SJSA1 (cell line): ENCODE measurements around the gene HSD3B7. TPM values are rescaled to one million over a fixed set of nuclear protein-coding genes. Genes with fewer than 3 reads are reported as not detected.

ENCODE experiments used
- DNase-seq, 2 experiments: peaks; one replicate each; pipeline ENCODE4 v3.0.0-alpha.2; 2015 to 2020; ENCODE audit warnings: low spot score in 2 of 2, low read depth in 1 of 2
- H3K27ac ChIP-seq: fragments of 250-450 bp; sonication (Bioruptor Pico); 2 replicates; pipeline ENCODE4 v1.5.1; 2020; ENCODE audit warnings: mild to moderate bottlenecking, moderate library complexity
- H3K27me3 ChIP-seq: fragments of 250-450 bp; sonication (Bioruptor Pico); replicated peaks from 2 replicates; pipeline ENCODE4 v1.5.1; 2020; ENCODE audit warnings: mild to moderate bottlenecking, moderate library complexity
- H3K36me3 ChIP-seq: fragments of 250-450 bp; sonication (Bioruptor Pico); 2 replicates; pipeline ENCODE4 v1.5.1; 2020; ENCODE audit warnings: mild to moderate bottlenecking
- H3K4me1 ChIP-seq: fragments of 250-450 bp; sonication (Bioruptor Pico); replicated peaks from 2 replicates; pipeline ENCODE4 v1.6.1; 2021; ENCODE audit warnings: mild to moderate bottlenecking
- H3K4me3 ChIP-seq: fragments of 250-450 bp; sonication (Bioruptor Pico); 2 replicates; pipeline ENCODE4 v1.5.1; 2020; ENCODE audit warnings: mild to moderate bottlenecking
- H3K9me3 ChIP-seq: fragments of 250-450 bp; sonication (Bioruptor Pico); replicated peaks from 2 replicates; pipeline ENCODE4 v1.5.1; 2020; ENCODE audit warnings: mild to moderate bottlenecking
- total RNA-seq: library from RNA; depleted of rRNA; stranded (reverse); fragments of >200 nt; shearing (Covaris generic); gene quantifications from 2 replicates; pipeline ENCODE4 v1.2.3, GENCODE V29; 2014

The HSD3B7 gene
- total RNA-seq, 1 experiment from 2014 or later: 4.1 TPM

GRCh38 chr16:30965436-30965835 lies 19.6 kb upstream of the HSD3B7 start:
- Histone ChIP-seq H3K4me1 (no peaks in the 10 kb centered on the region), H3K27me3 (no peaks in the 10 kb centered on the region), H3K27ac (no peak overlapping the region), H3K36me3 (peaks cover 95% of the 10 kb centered on the region), H3K9me3 (no peaks in the 10 kb centered on the region), H3K4me3 (no peak overlapping the region)
- no peak for DNase-seq

GRCh38 chr16:30966033-30966619 lies 18.9 kb upstream of the HSD3B7 start:
- DNase-seq: no peak
- H3K36me3 ChIP-seq: peaks cover 95% of the 10 kb centered on the region
- no peaks in the 10 kb centered on the region for H3K4me1 ChIP-seq
- H3K4me3 ChIP-seq: no peak overlapping the region
- no peaks in the 10 kb centered on the region for H3K27me3 ChIP-seq
- H3K9me3 ChIP-seq: no peaks in the 10 kb centered on the region
- H3K27ac ChIP-seq: no peak overlapping the region

DNA sequence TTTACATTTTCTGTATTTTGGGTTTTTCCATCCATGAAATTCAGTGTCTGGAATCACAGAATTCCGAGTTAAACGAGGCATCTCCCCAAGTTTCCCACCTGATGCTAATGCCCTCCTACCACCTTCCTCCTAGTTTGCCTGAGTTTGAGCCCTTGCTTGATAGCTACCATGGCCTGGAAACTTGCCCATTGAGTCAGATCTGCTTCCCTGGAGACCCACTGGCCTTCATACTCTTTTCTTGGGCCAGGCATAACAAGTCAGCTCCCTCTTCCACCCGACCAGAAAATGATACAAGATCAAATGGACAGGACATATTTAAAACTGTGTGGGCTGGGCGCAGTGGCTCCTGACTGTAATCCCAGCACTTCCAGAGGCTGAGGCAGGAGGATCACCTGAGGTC lies 17.2 kb upstream of the HSD3B7 start:
- H3K27ac ChIP-seq: no peak overlapping the region
- H3K9me3 ChIP-seq: no peaks in the 10 kb centered on the region
- no peaks in the 10 kb centered on the region for H3K4me1 ChIP-seq
- H3K4me3 ChIP-seq: no peak overlapping the region
- no peaks in the 10 kb centered on the region for H3K27me3 ChIP-seq
- peaks cover 95% of the 10 kb centered on the region for H3K36me3 ChIP-seq
- DNase-seq: no peak

GRCh38 chr16:30969246-30969842 lies 15.7 kb upstream of the HSD3B7 start:
- no peak for DNase-seq
- Histone ChIP-seq H3K4me1 (no peaks in the 10 kb centered on the region), H3K4me3 (no peak overlapping the region), H3K9me3 (no peaks in the 10 kb centered on the region), H3K36me3 (peaks cover 95% of the 10 kb centered on the region), H3K27me3 (no peaks in the 10 kb centered on the region), H3K27ac (no peak overlapping the region)

DNA sequence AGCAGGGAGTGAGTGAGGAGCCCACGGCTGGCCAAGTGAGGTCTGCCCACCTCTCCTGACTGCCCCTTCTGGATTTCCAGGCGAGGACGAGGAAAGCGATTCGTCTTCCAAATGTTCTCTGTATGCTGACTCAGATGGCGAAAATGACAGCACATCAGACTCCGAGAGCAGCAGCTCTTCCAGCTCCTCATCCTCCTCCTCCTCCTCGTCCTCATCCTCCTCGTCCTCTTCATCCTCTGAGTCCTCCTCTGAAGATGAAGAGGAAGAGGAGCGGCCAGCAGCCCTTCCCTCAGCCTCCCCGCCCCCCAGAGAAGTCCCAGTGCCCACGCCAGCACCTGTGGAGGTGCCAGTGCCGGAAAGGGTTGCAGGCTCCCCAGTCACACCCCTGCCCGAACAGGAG lies 13.7 kb upstream of the HSD3B7 start:
- Histone ChIP-seq H3K27ac (no peak overlapping the region), H3K4me3 (no peak overlapping the region), H3K9me3 (no peaks in the 10 kb centered on the region), H3K27me3 (no peaks in the 10 kb centered on the region), H3K36me3 (peaks cover 94% of the 10 kb centered on the region), H3K4me1 (no peaks in the 10 kb centered on the region)
- no peak for DNase-seq

DNA sequence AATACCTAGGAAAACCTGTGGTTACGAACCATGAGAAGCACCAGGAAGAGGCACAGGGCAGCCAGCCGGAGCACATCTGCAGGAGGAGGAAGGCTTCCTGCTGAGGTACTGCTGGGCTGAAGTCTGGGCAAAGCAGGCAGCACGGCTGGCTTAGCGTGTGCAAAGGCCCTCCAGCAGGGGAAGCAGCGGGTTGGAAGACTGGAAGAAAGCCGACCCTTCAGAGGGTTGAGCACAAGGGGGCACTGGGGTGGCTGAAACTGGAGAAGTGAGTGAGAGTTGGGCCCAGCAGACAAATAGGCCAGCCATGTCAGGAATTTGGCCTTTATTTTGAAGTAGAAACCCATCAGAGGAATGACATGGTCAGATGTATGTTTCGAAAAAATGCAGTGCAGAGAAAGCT lies 12.1 kb upstream of the HSD3B7 start:
- Histone ChIP-seq H3K4me3 (no peak overlapping the region), H3K27me3 (no peaks in the 10 kb centered on the region), H3K9me3 (no peaks in the 10 kb centered on the region), H3K36me3 (peaks cover 94% of the 10 kb centered on the region), H3K4me1 (no peaks in the 10 kb centered on the region), H3K27ac (no peak overlapping the region)
- DNase-seq: no peak

- no peak for DNase-seq
- Histone ChIP-seq H3K27ac (no peak overlapping the region), H3K4me1 (no peaks in the 10 kb centered on the region), H3K36me3 (peaks cover 92% of the 10 kb centered on the region), H3K4me3 (no peak overlapping the region), H3K9me3 (no peaks in the 10 kb centered on the region), H3K27me3 (no peaks in the 10 kb centered on the region)
Measured at GRCh38 chr16:30974348-30974747, 10.7 kb upstream of the HSD3B7 start.

DNA sequence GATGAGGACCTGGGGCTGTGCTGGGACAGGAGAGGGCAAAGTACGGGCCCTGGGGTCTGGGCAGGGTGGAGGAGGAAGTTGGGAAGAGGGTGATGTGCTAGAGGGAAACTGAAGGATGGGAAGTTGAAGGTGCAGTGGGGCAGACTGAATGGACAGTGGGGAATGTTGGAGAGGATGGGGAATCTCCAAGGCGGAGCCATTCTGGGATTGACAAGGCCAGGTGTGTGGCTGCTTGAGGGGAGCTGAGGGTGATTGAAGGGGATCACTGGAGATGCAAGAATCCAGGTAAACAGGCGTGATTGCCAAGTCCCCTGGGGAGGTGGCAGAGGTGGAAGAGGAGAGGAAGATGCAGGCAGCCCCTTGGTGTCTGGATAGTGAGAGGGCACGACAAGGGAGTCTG lies 8.5 kb upstream of the HSD3B7 start:
- Histone ChIP-seq H3K27ac (no peak overlapping the region), H3K27me3 (no peaks in the 10 kb centered on the region), H3K9me3 (no peaks in the 10 kb centered on the region), H3K4me1 (no peaks in the 10 kb centered on the region), H3K4me3 (no peak overlapping the region), H3K36me3 (peaks cover 90% of the 10 kb centered on the region)
- no peak for DNase-seq

GRCh38 chr16:30977502-30977901 lies 7.5 kb upstream of the HSD3B7 start:
- DNase-seq: peak in 1 of 2 experiments; percentile 49
- H3K4me1 ChIP-seq: no peaks in the 10 kb centered on the region
- no peak overlapping the region for H3K27ac ChIP-seq
- H3K9me3 ChIP-seq: no peaks in the 10 kb centered on the region
- no peaks in the 10 kb centered on the region for H3K27me3 ChIP-seq
- no peak overlapping the region for H3K4me3 ChIP-seq
- H3K36me3 ChIP-seq: peaks cover 87% of the 10 kb centered on the region

DNA sequence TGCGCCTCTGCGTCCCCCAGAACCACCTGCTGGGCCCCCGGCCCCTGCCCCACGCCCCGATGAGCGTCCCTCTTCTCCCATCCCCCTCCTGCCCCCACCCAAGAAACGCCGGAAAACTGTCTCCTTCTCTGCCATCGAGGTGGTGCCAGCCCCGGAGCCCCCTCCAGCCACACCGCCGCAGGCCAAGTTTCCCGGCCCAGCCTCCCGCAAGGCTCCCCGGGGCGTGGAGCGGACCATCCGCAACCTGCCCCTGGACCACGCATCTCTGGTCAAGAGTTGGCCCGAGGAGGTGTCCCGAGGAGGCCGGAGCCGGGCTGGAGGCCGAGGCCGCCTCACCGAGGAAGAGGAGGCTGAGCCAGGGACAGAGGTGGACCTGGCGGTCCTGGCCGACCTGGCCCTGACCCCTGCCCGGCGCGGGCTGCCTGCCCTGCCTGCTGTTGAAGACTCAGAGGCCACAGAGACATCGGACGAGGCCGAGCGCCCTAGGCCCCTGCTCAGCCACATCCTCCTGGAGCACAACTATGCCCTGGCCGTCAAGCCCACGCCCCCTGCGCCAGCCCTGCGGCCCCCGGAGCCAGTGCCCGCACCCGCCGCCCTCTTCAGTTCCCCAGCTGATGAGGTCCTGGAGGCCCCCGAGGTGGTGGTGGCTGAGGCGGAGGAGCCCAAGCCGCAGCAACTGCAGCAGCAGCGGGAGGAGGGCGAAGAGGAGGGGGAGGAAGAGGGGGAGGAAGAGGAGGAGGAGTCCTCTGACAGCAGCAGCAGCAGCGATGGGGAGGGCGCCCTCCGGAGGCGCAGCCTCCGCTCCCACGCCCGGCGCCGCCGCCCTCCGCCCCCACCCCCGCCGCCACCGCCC lies 5.6 kb upstream of the HSD3B7 start:
- H3K4me1 ChIP-seq: no peaks in the 10 kb centered on the region
- H3K27ac ChIP-seq: no peak overlapping the region
- no peaks in the 10 kb centered on the region for H3K27me3 ChIP-seq
- H3K4me3 ChIP-seq: no peak overlapping the region
- DNase-seq: no peak
- no peaks in the 10 kb centered on the region for H3K9me3 ChIP-seq
- peaks cover 86% of the 10 kb centered on the region for H3K36me3 ChIP-seq

GRCh38 chr16:30980023-30980371 lies 5.0 kb upstream of the HSD3B7 start:
- Histone ChIP-seq H3K36me3 (peaks cover 85% of the 10 kb centered on the region), H3K27me3 (no peaks in the 10 kb centered on the region), H3K4me1 (peaks cover under 1% of the 10 kb centered on the region; the same call in 1 of the 2 replicates), H3K27ac (no peak overlapping the region), H3K4me3 (no peak overlapping the region), H3K9me3 (no peaks in the 10 kb centered on the region)
- DNase-seq: no peak

DNA sequence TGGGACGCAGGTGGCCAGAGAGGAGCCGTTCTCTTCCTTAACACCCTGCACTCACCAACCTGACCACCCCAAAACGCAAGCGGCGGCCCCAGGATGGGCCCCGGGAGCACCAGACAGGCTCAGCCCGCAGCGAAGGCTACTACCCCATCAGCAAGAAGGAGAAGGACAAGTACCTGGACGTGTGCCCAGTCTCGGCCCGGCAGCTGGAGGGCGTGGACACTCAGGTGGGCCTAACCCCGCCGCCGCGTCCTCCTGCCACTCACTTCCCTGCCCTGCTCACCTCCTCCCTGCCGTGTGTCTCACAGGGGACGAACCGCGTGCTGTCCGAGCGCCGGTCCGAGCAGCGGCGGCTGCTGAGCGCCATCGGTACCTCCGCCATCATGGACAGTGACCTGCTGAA lies 4.6 kb upstream of the HSD3B7 start:
- no peak for DNase-seq
- peaks cover 5% of the 10 kb centered on the region for H3K4me1 ChIP-seq
- H3K27ac ChIP-seq: no peak overlapping the region
- H3K4me3 ChIP-seq: no peak overlapping the region
- H3K9me3 ChIP-seq: no peaks in the 10 kb centered on the region
- H3K36me3 ChIP-seq: peaks cover 85% of the 10 kb centered on the region
- H3K27me3 ChIP-seq: no peaks in the 10 kb centered on the region

DNA sequence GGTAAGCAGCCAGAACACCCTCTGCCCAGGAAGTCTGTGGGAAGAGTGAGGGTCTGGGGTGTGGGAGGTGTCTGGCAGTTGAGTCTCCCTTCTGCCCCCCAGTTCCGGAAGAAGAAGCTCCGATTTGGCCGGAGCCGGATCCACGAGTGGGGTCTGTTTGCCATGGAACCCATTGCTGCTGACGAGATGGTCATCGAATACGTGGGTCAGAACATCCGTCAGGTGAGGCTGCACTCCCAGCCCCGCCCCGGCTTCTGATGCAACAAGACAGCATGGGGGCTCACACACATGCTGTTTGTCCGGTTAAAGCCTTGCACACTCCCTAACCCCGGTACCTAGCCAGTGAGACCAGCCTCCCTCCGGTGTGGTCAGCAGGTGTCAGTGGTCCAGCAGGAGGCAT lies 4.0 kb upstream of the HSD3B7 start:
- peaks cover 81% of the 10 kb centered on the region for H3K36me3 ChIP-seq
- no peak for DNase-seq

DNA sequence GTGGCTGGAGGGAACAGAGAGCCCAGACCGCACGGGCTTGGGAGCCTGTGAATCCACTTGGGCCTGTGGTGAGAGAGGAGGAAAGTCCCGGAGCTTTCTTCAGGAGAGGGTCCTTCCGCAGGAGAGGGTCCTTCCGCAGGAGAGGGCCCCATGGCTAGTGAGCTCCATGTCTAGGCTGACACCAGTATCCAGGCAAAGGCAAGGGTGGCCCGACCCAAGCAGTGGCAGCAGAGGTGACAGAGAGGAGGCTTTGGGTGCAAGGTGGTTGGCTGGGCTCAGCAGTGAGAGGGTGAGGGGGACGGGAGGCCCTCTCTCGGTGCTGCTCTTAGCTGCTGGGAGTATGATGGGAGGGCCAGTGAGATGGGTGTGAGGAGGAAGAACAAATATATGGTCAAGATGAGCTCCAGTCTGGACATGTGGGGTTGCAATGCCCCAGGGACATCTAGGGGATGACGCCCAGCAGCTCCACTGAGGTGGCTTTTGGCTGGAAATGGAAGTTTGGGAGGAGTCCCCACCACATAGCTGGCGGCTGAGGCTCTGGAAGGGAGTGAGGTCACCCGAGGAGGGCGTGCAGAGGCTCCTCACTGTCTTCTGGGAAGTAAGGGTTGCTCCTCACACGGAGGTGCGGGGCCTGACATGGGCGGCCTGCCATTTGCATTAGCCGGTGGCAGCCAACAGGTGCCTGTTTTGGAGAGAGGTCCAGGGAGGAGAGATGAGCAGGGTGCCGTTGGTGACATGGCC lies 2.3 kb upstream of the HSD3B7 start:
- H3K27ac ChIP-seq: no peak overlapping the region
- H3K9me3 ChIP-seq: no peaks in the 10 kb centered on the region
- H3K4me1 ChIP-seq: peaks cover 5% of the 10 kb centered on the region
- peaks cover 64% of the 10 kb centered on the region for H3K36me3 ChIP-seq
- no peaks in the 10 kb centered on the region for H3K27me3 ChIP-seq
- peak in 1 of 2 experiments; percentile 40 for DNase-seq
- no peak overlapping the region for H3K4me3 ChIP-seq

More for the DNA sequence above, 4.0 kb upstream of the HSD3B7 start:
- Histone ChIP-seq H3K27me3 (no peaks in the 10 kb centered on the region), H3K4me3 (no peak overlapping the region), H3K4me1 (peaks cover 5% of the 10 kb centered on the region), H3K9me3 (no peaks in the 10 kb centered on the region), H3K27ac (no peak overlapping the region)
